UCSD-AML1 (cell line): ENCODE results near the gene CCDC190.
"Not testable (repeated sequence)": the region's sequence is repeated elsewhere in the genome, so short reads cannot be mapped to it uniquely, and the experiment has no call there.

Experiments used
- DNase-seq: peaks from one replicate; lab custom pipeline; 2025; ENCODE audit not compliant: unreplicated experiment; lab: John Stamatoyannopoulos, UW

Gene CCDC190, protein sequence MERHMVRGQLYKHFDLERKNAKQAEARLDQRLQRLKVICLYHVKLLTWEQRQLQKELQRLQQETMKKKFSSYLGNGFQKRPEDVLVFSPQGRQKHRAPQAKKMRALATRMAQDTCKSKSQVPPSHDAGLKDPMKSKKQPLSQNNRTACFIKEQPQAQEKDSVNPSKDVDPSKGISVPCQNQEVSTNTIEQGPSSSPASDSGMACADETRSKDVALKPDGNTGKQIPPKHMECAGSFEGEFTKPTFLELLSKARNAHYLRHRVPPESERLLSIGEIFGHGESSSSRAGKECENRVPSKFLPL

DNA sequence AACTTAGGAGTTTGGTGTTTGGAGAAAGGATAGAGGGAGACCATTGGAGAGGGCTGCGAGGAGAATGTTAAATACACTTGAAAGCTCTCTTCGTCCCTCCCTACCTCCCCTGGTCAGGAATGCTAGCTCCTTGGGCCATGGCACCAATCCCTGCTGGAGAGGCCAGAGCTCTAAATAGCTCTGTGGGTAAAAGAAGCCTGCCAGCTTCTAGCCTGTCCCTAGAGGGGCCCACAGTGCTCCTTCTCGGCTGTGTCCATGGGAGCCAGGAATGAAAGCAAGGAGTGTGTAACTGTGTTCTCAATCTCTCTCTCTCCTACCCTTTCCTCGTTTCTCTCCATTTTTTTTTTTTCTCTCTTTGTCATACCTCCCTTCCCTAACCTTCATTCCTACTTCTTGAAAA is at the start of gene CCDC190:
CCDC190 (minus strand) TSS at position 75 of the 400 bp plus-strand sequence. CDS start 1,529 bp downstream, outside the sequence.
- DNase-seq = no peak

DNA sequence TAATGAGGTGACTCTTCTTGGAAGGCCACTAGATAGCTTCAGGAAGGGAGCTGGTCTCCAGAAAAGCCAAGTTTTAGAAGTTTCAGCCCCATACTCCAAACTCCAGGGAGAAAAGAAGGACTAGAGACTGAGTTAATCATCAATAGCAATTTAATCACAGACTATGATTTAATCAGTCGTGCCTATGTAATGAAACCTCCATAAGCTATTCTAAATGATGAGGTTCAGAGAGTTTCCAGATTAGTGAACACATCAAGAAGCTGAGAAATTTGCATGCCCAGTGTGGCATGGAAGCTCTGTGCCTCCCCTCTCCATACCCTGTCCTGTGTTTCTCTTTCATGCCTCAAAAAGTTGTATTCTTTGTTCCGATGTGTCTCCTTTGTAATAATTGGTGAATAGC is 49.2 kb upstream of the CCDC190 start:
- DNase-seq = no peak

GRCh38 chr1:162908780-162909179 is 47.8 kb upstream of the CCDC190 start:
- DNase-seq = no peak

DNA sequence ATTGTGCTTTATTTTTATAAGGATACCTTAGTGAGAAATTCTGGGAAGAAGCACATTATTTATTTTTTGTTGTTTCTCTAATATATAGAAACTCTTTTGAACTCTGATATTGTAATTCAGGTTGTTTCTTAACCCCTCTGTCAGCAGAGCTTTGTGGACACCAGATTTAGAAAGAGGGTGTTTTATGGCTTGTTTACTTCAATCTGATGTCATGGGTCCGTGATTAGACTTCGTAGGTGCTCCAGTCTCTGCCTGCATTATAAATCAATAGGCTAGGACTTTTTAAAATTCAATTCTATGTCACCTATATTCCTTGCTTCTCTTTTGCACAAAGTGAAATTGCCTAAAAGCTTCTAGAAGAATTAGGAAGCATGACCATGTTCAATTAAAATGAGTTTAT is 47.3 kb upstream of the CCDC190 start:
- DNase-seq = no peak

DNA sequence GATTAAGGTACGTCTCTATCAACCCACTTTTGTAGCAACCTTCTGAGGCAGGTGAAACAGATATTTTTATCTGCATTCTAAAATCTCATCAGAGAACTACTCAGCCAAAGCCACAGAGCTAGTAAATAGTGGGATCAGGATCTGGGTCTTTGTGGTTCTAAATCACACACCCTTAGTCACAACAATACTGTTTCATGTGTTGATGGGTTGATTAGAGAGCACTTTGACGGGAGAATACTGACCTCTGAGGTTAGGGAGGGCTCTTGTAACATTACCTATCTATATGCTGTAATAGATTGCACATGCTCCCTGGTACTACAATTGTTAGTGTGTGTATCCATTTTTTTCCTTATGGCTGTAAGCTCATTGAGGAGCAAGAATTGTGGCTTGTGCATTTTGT is 45.5 kb upstream of the CCDC190 start:
- no peak for DNase-seq

DNA sequence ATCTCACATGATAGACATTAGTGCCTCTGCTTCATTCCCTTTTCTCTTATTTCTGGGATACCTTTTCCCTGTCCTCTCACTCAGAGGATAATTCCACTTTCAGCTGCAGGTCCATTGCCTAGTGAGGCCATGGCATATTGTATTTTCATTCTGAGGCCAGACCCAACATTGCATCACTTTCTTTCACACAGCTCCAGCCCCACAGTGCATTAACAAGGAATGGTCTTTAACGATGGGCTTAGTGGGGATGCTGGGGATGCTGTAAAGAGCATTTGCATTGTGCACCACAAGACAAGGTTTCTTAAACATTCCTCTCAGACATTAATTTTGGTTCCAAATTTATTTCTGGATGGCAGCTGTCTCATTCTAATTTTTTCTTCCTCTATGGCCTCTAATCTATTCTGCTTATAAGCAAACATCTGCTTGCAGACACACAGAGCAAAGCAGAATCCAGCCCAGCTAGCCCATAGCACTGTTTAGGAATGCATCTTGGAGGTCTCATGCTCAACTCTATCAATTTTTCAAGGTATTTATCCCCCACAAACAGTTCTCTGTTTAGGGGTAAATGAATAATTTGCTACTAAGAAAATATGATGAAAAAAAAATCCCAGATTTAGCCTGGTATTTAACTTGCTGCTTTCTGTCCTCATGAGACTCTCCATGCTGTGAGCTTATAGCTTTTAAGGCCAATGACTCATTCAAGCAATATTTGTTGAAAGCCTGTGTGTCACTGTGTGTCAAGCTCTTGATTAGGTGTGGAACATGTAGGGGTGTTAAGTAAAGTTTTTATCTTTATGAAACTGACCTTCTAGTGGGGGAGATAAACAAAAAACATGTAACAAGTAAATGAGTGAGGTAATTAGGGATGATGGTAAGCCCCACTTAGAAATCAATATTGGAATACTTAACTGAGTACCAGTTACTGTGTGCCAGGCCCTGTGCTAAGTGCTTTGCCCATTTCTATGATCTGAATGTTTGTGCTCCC is 44.5 kb upstream of the CCDC190 start:
- DNase-seq = no peak

GRCh38 chr1:162904579-162904978 is 43.6 kb upstream of the CCDC190 start:
- no peak for DNase-seq

GRCh38 chr1:162904023-162904422 is 43.0 kb upstream of the CCDC190 start:
- no peak for DNase-seq

DNA sequence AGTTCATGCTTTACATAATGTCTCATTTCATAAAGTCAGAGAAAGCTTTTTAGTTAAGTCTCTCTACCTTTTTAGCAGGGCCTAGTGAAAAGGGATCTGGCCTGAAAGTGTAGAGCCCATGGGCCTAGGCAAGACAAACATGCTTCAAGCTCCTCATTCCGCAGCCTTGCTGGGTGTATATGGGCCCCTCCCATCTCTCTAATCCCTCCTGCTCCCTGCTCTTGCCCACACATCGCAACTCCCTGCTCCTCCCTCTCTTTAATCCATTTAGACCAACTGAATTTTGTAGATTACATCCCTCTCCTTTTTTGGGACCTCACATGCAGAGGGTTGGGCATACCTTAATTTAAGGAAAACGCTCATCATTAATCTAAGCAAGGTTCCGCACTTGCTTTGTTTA is 42.3 kb upstream of the CCDC190 start:
- no peak for DNase-seq

- no peak for DNase-seq
Observed at GRCh38 chr1:162902416-162902815, 41.4 kb upstream of the CCDC190 start.

- no peak for DNase-seq
Observed at GRCh38 chr1:162901243-162901642, 40.3 kb upstream of the CCDC190 start.

DNA sequence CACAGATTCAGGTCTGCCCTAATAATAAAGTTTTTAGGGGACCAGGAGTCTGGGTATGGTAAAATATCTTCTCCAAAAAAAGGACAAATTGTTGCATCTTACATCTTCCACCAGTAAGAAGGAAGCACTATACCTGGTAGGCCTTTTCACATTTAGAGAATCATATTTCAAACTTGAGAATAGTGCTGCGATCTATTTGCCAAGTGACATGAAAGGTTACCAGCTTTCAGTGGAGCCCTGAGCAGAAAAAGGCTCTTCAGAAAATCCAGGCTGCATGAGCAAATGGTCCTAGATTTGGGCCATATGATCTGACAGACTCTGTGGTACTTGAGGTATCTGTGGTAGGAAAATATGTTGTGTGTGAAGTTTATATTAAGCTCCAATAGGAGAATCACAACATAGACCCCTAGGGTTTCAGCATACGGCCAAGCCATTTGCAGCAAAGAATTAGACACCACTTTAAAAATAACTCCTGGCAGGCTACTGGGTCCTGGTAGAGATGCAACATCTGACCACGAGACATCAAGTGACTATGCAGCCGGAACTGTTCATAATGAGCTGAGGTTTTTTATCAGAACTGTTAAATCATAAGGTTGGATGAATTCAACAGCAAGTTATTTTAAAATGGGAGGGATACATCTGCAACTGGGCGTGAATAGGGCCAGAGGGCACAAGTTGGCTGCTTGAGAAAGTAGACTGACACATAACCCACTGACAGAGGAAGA is 38.6 kb upstream of the CCDC190 start:
- DNase-seq = no peak

DNA sequence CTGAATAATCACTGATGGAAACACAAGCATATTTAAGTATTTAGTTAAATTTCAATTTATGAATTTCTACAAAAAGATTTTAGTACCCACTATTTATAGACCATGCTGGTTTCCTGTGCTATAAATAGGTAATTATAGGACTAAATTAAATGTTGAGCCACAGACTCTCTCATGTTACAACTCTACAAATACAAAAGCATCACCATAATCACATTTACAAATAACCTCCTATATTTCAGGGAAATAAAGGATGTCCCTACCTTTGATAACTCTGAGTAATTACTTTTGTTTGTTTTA is 32.6 kb upstream of the CCDC190 start:
- DNase-seq = no peak

DNA sequence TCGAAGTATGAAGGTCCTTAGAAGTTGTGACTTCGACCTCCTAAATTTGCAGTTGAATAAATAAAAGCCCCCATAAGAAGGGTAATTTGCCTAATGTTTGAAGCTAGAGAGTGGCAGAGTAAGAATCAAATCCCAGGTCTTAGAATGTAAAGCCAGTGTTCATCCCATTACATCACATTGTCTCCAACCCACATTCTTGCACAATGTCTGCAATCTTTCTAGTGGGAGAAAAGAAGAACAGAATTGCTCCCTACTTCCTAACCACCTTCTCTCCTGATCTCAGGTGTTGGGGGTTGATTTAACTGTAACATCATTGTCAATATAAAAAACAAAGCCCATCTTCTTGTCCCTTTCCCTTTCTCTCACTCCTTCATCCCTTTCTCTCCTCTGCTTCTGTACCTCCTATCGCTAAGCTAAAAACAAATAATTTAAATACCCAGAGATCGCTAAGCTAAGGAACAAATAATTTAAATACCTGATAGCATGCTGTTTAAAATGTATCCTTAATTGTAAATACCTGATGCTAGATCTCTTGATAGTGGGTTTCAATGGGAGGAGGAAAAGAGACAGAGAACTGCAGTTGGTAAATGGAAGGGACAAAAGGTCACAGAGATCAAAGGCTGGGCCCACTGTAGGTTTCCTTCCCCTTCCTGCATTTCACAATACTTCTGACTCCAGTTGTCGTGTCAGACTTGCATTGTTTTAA is 32.1 kb upstream of the CCDC190 start:
- DNase-seq = no peak

GRCh38 chr1:162889989-162890388 is 29.0 kb upstream of the CCDC190 start:
- DNase-seq = no peak

- no peak for DNase-seq
Observed at GRCh38 chr1:162886705-162887104, 25.7 kb upstream of the CCDC190 start.

- no peak for DNase-seq
Observed at GRCh38 chr1:162885265-162885664, 24.3 kb upstream of the CCDC190 start.

DNA sequence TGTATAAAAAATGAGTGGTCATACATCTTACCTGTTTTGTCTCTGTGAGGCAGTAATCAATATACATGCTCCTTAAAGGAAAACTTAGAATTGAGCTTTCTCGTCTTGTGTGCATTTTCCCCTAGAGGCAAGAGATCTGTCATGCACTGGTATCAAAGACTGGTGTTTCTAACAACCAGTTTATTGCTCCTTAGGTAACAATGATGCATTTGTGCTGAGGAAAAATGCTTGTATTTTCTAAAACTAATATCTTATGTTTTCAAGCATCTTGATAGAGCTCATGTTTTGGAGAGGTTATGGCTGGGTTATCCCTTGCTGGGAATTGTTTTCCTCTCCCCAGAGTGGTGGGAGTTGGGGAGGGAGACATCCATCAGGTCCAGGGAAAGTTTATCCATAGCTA is 23.9 kb upstream of the CCDC190 start:
- DNase-seq = no peak

DNA sequence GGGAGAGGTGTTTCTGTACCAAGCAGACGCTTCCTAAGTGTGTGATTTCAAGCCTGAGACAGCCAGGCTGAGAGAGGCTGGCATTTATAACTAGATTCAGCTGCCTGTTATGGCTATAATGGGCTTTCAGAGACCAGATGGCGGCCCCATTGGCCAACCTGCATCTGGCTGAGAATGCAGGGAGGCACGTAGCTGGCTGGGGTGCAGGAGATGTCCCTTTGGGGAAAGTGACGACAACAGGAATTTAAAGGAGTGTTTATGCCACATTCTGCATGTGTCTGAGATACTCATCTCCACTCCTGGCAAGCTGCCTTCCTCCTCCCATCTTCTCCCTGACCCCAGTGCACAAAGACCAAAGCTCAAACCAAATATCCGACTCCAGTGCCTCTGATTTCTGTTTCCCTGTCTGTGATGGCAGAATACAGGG is 21.3 kb upstream of the CCDC190 start:
- no peak for DNase-seq

GRCh38 chr1:162881590-162881989 is 20.6 kb upstream of the CCDC190 start:
- no peak for DNase-seq

GRCh38 chr1:162880617-162881016 is 19.6 kb upstream of the CCDC190 start:
- not testable (repeated sequence) for DNase-seq
